OCI-LY3 (cell line): ENCODE measurements around the gene GPR31.

Source experiments
- H2AFZ ChIP-seq: fragments of 200-600, 300-600 bp; shearing (Covaris generic); 2 replicates; pipeline ENCODE4 v1.6.0; 2014; ENCODE audit warnings: antibody characterized with exemption, low read depth, low read length
- H3K27ac ChIP-seq: fragments of 200-600, 300-600 bp; sonication (generic); 2 replicates; pipeline ENCODE4 v1.5.1; 2014; ENCODE audit warnings: mild to moderate bottlenecking, low read length, moderate library complexity, mixed read lengths
- H3K27me3 ChIP-seq: fragments of 200-600, 300-600 bp; sonication (generic); 2 replicates; pipeline ENCODE4 v1.6.1; 2014; ENCODE audit warnings: low read depth, low read length, mixed read lengths
- H3K36me3 ChIP-seq: fragments of 200-600, 300-600 bp; sonication (generic); replicated peaks from 2 replicates; pipeline ENCODE3; 2014; ENCODE audit warnings: low read depth, low read length, mixed read lengths
- H3K4me1 ChIP-seq: fragments of 300-600, 200-600 bp; sonication (generic); 2 replicates; pipeline ENCODE4 v1.6.1; 2014; ENCODE audit warnings: low read length, mixed read lengths
- H3K4me2 ChIP-seq: fragments of 200-600, 300-600 bp; sonication (generic); 2 replicates; pipeline ENCODE4 v1.6.1; 2014; ENCODE audit warnings: low read length, mixed read lengths
- H3K4me3 ChIP-seq: fragments of 300-600, 200-600 bp; sonication (generic); 2 replicates; pipeline ENCODE4 v1.5.1; 2014; ENCODE audit warnings: antibody characterized with exemption, mild to moderate bottlenecking, low read length, moderate library complexity
- H3K79me2 ChIP-seq: fragments of 300-600, 200-600 bp; shearing (Covaris generic); 2 replicates; pipeline ENCODE4 v1.6.1; 2014; ENCODE audit warnings: mild to moderate bottlenecking, low read length, mixed read lengths
- H3K9ac ChIP-seq: fragments of 300-600, 200-600 bp; shearing (Covaris generic); 2 replicates; pipeline ENCODE4 v1.6.0; 2014; ENCODE audit warnings: mild to moderate bottlenecking, low read length, moderate library complexity
- H3K9me3 ChIP-seq: fragments of 200-600, 300-600 bp; shearing (Covaris generic); 2 replicates; pipeline ENCODE4 v1.6.1; 2014; ENCODE audit warnings: low read length, mixed read lengths; ENCODE audit not compliant: insufficient read depth
- H4K20me1 ChIP-seq: fragments of 200-600, 300-600 bp; sonication (generic); 2 replicates; pipeline ENCODE4 v1.6.1; 2016; ENCODE audit warnings: low read length, mixed read lengths; ENCODE audit not compliant: insufficient read depth
- EZH2phosphoT487 ChIP-seq: fragments of 200-600 bp; shearing (Covaris generic); IDR thresholded peaks from 2 replicates; pipeline ENCODE4 v1.6.1; 2018; ENCODE audit warnings: antibody characterized with exemption, mixed run types, low read depth
- TF ChIP-seq, protein P1 (sequence below): fragments of 200-600, 300-600 bp; sonication (generic); IDR thresholded peaks from 2 replicates; pipeline ENCODE4 v1.5.1; 2014; ENCODE audit warnings: antibody characterized with exemption, low read length, low read depth

Gene GPR31

DNA sequence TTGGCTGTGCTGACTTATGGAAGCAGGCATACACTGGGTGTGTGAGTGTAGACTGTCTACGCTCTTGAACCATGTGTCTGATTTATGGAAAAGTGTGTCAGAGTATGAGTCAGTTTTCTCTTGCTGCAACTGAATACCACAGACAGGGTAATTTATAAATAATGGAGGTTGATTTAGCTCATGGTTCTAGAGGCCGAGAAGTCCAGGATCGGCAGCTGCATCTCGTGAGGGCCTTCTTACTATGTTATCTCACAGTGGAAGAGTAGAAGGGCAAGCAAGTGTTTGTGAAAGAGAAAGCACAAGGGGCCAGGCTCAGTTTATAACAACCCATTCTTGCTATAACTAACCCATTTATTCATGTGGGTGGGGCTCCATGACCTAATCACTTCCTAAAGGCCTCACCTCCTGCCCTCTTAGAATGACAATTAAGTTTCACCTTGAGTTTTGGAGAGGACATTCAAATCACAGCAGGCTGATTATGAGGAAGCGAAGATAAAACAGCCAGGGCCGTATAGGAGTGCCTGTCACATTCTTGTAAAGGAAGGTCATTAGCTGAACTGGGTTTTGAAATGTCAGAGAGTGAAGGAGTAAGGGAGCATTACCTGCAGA lies 6.7 kb downstream of the GPR31 start:
- Histone ChIP-seq H3K4me3 (peak overlapping the region; percentile 40), H3K36me3 (no peaks in the 10 kb centered on the region), H3K4me2 (peak overlapping the region; percentile 92), H3K9ac (no peak overlapping the region), H2AFZ (no peak overlapping the region), H3K9me3 (no peaks in the 10 kb centered on the region), H3K4me1 (peaks cover 42% of the 10 kb centered on the region), H3K79me2 (no peaks in the 10 kb centered on the region), H3K27ac (peak overlapping the region; percentile 47), H3K27me3 (peaks cover 37% of the 10 kb centered on the region), H4K20me1 (no peaks in the 10 kb centered on the region)
- TF ChIP-seq EZH2phosphoT487: no peak

DNA sequence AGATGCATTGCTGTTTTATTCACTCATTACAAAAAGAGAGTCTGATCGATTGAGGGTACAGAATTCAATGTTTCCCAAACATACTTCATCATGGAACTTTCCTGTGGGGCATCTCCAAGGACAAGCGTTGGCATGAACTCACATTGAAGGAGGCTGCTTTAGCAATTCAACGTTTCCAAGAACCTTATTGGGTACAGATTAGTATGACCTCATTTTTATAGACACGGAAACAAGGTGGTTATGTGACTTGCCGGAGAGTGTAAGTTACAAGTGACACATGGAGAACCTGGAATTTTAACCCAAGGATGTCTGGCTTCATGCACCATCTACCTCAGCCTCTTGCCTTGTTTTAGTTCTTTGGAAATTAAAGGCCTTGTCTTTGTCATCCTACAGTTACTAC lies 8.8 kb downstream of the GPR31 start:
- no peak overlapping the region for H3K4me2 ChIP-seq
- H3K4me1 ChIP-seq: peaks cover 37% of the 10 kb centered on the region
- TF ChIP-seq, protein P1, sequence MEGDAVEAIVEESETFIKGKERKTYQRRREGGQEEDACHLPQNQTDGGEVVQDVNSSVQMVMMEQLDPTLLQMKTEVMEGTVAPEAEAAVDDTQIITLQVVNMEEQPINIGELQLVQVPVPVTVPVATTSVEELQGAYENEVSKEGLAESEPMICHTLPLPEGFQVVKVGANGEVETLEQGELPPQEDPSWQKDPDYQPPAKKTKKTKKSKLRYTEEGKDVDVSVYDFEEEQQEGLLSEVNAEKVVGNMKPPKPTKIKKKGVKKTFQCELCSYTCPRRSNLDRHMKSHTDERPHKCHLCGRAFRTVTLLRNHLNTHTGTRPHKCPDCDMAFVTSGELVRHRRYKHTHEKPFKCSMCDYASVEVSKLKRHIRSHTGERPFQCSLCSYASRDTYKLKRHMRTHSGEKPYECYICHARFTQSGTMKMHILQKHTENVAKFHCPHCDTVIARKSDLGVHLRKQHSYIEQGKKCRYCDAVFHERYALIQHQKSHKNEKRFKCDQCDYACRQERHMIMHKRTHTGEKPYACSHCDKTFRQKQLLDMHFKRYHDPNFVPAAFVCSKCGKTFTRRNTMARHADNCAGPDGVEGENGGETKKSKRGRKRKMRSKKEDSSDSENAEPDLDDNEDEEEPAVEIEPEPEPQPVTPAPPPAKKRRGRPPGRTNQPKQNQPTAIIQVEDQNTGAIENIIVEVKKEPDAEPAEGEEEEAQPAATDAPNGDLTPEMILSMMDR: no peak
- TF ChIP-seq EZH2phosphoT487: no peak
- H3K9ac ChIP-seq: no peak overlapping the region
- no peak overlapping the region for H3K27ac ChIP-seq
- no peaks in the 10 kb centered on the region for H4K20me1 ChIP-seq
- no peak overlapping the region for H2AFZ ChIP-seq
- H3K9me3 ChIP-seq: no peaks in the 10 kb centered on the region
- no peaks in the 10 kb centered on the region for H3K36me3 ChIP-seq
- H3K27me3 ChIP-seq: peaks cover 16% of the 10 kb centered on the region
- H3K79me2 ChIP-seq: no peaks in the 10 kb centered on the region
- H3K4me3 ChIP-seq: no peak overlapping the region

DNA sequence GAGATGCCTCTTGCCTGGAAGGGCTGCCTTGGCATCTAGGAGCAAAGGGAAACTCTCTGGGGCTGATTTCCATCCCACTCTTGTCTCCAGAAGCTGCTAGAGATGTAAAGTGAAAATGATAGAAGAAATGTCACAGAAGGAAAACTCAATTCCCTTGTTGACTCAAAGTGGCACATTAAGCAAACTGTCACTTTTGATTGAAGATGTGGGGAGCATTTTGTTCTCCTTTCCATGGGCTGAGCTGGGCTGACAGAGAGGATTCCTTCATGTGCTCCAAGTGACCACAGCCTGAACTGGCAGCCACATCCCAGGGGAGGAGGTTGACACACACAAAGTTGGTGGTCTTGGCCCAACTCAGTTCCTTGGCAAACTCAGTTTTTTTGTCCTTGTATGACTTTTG lies 9.8 kb downstream of the GPR31 start:
- H3K4me2 ChIP-seq: no peak overlapping the region
- no peaks in the 10 kb centered on the region for H4K20me1 ChIP-seq
- H3K9ac ChIP-seq: no peak overlapping the region
- peaks cover 27% of the 10 kb centered on the region for H3K4me1 ChIP-seq
- no peak overlapping the region for H3K4me3 ChIP-seq
- no peaks in the 10 kb centered on the region for H3K9me3 ChIP-seq
- H3K79me2 ChIP-seq: no peaks in the 10 kb centered on the region
- H3K27ac ChIP-seq: no peak overlapping the region
- H3K27me3 ChIP-seq: peaks cover 21% of the 10 kb centered on the region
- TF ChIP-seq, protein P1: no peak
- no peak for TF ChIP-seq EZH2phosphoT487
- no peaks in the 10 kb centered on the region for H3K36me3 ChIP-seq
- no peak overlapping the region for H2AFZ ChIP-seq

DNA sequence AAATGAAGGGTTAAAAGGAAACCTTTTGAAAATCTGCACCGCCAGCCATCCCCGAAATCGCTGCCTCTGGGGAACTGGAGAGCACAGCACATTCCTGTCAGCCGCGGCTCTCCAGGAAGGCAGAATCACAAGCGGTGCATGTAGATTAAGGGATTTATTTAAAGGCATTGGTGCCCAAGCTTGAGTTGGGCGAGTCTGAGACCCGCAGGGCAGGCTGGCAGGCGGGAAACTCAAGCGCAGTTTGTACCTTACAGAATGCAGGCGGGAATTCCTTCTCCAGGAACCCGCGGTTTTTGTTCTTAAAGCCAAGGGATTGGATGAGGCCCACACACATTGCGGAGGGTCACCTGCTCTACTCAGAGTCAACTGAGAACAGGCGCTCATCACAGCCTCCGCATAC lies 10.8 kb downstream of the GPR31 start:
- Histone ChIP-seq H3K9me3 (no peaks in the 10 kb centered on the region), H3K27ac (no peak overlapping the region), H3K4me2 (no peak overlapping the region), H2AFZ (no peak overlapping the region), H3K4me1 (peaks cover 17% of the 10 kb centered on the region), H4K20me1 (no peaks in the 10 kb centered on the region), H3K27me3 (peaks cover 25% of the 10 kb centered on the region), H3K9ac (no peak overlapping the region), H3K4me3 (no peak overlapping the region), H3K79me2 (no peaks in the 10 kb centered on the region), H3K36me3 (no peaks in the 10 kb centered on the region)
- TF ChIP-seq EZH2phosphoT487: no peak

DNA sequence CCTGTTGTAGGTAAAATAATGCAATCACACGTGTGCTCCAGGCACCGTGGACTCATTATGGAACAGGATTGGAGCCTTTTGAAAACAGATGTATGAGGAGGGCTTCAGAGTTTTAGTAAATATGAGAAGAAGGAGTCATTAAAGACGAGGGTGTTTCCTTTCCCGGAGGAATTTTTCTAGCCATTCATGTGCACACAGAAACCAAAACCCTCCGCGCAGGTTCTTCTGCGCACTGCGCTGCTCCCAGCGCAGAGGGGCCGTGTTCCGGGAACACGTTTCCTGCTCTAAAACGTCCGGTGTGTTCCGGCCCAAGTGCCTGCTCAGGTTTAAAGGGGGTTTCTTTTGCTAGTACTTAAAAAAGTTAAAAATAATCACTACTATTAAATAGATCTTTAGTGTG lies 11.6 kb downstream of the GPR31 start:
- Histone ChIP-seq H3K27ac (no peak overlapping the region), H2AFZ (no peak overlapping the region), H3K36me3 (no peaks in the 10 kb centered on the region), H3K9ac (no peak overlapping the region), H3K4me2 (no peak overlapping the region), H3K4me1 (peaks cover 17% of the 10 kb centered on the region), H3K9me3 (no peaks in the 10 kb centered on the region), H3K4me3 (no peak overlapping the region), H3K79me2 (no peaks in the 10 kb centered on the region), H4K20me1 (no peaks in the 10 kb centered on the region), H3K27me3 (peaks cover 25% of the 10 kb centered on the region)
- TF ChIP-seq, protein P1: no peak
- no peak for TF ChIP-seq EZH2phosphoT487
